HG03571 (cell line): ENCODE results near the gene OVCA2.

Experiments used
- ATAC-seq: cut with Tn5 transposase; IDR thresholded peaks from one replicate; pipeline ENCODE4 v1.9.1; 2021; ENCODE audit not compliant: unreplicated experiment

The OVCA2 gene

DNA sequence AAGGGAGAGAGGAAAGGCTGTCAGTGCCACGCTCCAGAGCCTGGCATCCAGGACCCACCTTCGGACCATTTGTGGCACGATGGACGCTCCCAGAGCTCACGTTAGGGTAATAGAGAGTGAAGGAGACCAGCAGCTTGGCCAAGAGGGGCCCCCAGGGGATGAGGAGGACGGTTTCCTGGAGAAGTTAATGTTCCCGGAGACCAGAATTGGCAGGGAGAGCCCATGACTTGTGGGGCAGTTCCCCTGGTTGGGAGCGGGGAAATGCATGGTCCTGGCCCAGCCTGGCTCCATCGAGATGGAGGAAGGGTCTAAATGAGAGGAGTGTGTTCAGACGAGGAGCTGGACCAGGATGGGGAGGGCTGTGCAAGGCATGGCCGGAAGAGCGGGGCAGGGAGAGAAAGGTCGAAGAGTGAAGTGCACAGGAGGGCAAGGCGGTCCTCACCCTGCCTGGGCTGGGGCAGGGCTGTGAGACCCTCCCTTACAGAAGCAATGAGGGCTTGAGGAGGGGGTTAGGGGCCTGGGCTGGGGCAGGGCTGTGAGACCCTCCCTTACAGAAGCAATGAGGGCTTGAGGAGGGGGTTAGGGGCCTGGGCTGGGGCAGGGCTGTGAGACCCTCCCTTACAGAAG is 10.2 kb downstream of the OVCA2 start:
- ATAC-seq: no peak

DNA sequence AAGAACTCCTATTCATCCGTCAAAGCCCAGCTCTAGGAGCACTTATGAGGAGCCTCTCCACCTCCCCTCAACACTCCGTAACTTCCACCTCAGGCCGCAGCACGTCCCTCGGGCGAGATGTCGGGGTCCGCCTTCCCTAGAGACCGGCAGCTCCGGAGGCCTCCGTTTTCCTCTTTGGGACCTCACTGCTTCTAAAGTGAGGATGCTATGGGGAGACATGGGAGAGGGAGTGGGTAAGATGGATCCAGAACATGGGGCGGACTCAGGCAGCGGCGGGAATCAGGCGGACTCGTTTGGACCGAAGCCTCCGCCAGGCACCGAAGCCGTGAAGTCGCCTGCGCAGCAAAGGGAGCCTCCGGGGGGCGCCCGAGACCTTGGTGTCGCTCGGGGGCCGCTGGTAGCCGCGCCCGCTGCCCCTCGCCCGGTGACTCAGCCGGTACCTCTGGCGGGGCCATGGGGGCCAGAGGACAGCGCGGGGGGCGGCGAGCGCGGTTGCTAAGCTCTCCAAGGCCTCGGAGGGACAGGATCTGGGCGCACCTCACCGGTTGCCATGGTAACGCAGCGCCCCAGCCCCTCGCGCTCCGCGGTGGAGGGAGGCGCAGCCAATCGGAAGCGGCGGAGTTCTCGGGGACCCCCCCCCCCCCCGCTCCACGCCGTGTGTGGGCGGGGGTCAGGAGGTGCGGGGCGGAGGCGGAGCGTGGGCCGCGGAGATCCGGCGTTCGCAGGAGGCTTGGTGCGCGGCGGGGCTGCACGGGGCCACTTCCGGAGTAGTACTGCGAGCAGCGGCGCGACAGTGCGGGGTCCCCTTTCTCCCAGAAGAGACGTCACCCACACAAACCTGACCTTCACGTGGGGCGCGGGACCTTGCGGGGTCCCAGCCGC is 11.8 kb downstream of the OVCA2 start:
- ATAC-seq: no peak

DNA sequence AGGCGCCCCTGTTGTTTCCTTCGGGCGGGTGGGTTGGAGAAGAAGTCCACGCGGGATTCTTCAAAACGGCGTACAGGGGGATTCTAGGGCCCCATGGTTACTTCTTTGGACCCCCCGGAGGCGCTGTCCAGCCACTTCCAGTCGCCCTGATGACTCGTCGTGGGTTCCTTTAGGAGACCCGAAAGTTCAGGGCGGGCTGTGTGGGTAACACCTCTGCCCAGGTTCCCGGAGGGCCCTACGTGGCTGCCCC is 12.4 kb downstream of the OVCA2 start:
- no peak for ATAC-seq

GRCh38 chr17:2054512-2055291 is 12.9 kb downstream of the OVCA2 start, which contains the start of gene HIC1:
TSS of gene HIC1 (plus strand) at chr17:2055103. CDS start at chr17:2056691, 1,588 bp downstream.
- peak; percentile 35 for ATAC-seq

DNA sequence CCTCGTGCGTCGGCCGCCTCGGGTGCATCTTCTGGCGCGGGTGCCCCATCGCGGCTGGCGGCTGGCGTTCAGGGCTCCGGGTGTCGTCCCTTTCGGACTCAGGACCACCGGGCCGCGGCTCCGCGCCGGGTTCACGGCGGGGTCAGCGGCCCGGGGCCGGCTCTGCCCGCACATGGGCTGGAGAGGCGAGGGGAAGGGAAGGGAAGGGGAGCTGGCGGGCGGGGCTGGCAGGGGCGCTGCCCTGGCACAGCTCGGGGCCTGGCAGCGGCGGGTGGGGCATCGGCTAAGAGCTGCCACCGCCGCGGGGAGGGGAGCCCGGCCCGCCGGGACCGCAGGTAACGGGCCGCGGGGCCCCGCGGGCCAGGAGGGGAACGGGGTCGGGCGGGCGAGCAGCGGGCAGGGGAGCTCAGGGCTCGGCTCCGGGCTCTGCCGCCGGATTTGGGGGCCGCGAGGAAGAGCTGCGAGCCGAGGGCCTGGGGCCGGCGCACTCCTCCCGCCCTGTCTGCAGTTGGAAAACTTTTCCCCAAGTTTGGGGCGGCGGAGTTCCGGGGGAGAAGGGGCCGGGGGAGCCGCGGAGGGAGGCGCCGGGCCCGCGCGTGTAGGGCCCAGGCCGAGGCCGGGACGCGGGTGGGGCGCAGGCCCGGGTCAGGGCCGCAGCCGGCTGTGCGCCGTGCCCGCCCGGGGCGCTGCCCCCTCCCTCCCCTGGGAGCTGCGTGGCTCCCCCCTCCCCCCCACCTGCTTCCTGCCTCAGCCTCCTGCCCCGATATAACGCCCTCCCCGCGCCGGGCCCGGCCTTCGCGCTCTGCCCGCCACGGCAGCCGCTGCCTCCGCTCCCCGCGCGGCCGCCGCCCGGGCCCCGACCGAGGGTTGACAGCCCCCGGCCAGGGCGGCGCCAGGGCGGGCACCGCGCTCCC is 13.7 kb downstream of the OVCA2 start:
- no peak for ATAC-seq

GRCh38 chr17:2056206-2057174 is 14.7 kb downstream of the OVCA2 start:
- no peak for ATAC-seq

- no peak for ATAC-seq
Measured at GRCh38 chr17:2057175-2057759, 15.4 kb downstream of the OVCA2 start.

DNA sequence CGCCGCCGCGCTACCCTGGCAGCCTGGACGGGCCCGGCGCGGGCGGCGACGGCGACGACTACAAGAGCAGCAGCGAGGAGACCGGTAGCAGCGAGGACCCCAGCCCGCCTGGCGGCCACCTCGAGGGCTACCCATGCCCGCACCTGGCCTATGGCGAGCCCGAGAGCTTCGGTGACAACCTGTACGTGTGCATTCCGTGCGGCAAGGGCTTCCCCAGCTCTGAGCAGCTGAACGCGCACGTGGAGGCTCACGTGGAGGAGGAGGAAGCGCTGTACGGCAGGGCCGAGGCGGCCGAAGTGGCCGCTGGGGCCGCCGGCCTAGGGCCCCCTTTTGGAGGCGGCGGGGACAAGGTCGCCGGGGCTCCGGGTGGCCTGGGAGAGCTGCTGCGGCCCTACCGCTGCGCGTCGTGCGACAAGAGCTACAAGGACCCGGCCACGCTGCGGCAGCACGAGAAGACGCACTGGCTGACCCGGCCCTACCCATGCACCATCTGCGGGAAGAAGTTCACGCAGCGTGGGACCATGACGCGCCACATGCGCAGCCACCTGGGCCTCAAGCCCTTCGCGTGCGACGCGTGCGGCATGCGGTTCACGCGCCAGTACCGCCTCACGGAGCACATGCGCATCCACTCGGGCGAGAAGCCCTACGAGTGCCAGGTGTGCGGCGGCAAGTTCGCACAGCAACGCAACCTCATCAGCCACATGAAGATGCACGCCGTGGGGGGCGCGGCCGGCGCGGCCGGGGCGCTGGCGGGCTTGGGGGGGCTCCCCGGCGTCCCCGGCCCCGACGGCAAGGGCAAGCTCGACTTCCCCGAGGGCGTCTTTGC is 16.2 kb downstream of the OVCA2 start:
- no peak for ATAC-seq

DNA sequence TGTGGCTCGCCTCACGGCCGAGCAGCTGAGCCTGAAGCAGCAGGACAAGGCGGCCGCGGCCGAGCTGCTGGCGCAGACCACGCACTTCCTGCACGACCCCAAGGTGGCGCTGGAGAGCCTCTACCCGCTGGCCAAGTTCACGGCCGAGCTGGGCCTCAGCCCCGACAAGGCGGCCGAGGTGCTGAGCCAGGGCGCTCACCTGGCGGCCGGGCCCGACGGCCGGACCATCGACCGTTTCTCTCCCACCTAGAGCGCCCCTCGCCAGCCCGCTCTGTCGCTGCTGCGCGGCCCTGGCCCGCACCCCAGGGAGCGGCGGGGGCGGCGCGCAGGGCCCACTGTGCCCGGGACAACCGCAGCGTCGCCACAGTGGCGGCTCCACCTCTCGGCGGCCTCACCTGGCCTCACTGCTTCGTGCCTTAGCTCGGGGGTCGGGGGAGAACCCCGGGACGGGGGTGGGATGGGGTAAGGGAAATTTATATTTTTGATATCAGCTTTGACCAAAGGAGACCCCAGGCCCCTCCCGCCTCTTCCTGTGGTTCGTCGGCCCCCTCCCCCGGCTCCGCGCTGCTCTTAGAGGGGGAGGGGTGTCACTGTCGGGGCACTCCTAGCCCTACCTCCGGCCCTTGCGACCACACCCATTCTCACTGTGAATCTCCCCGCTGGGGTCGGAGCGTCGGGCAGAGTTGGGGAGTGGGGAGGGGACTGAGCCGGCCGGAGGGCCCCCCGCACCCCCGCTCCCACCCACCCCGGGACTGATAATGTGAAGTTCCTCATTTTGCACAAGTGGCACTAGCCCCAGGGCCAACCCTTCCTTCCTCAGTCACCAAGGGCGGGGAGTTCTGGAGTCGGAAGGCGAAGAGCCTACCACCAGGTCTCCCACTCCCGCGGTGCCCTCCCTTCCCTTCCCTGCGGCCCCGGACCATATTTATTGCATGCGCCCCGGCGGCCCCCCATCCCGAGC is 17.0 kb downstream of the OVCA2 start:
- no peak for ATAC-seq

DNA sequence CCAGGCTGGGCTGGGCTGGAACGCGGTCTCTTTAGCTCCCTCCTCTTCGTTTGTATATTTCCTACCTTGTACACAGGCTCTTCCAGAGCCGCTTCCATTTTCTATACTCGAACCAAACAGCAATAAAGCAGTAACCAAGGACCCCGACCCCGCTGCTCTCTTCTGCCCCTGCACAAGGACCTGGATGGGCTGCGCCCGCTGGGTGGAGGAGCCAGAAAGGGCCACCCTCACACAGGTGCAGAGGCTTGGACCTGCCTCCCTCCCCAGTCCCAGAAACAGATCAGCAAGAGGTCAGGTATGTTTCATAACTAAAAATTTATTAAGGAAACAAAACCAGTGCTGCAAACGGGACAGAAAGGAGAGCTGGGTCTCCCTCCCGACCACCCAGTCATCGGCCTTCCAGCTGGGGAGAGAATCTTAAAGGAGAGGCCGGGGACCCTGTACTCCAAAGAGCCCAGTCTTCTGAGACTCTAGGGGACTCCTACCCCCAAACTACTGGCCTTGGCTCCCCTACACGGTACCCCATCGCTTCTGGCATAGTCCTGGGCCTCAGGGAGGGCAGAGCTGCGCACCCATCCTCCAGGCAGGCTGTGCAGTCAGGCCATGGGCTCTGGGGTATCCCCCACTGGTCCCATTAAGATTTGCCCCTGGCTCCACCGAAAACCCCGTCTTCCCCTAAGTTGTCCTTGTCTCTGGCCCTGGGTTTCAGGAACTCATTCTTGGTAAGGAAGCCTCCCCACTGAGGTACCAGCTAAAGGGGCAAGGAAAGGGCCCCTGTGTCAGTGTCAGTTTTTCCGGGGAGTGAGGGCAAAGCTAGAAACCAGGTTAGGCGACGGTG is 17.9 kb downstream of the OVCA2 start:
- ATAC-seq: no peak

GRCh38 chr17:2060385-2060658 is 18.5 kb downstream of the OVCA2 start:
- no peak for ATAC-seq

DNA sequence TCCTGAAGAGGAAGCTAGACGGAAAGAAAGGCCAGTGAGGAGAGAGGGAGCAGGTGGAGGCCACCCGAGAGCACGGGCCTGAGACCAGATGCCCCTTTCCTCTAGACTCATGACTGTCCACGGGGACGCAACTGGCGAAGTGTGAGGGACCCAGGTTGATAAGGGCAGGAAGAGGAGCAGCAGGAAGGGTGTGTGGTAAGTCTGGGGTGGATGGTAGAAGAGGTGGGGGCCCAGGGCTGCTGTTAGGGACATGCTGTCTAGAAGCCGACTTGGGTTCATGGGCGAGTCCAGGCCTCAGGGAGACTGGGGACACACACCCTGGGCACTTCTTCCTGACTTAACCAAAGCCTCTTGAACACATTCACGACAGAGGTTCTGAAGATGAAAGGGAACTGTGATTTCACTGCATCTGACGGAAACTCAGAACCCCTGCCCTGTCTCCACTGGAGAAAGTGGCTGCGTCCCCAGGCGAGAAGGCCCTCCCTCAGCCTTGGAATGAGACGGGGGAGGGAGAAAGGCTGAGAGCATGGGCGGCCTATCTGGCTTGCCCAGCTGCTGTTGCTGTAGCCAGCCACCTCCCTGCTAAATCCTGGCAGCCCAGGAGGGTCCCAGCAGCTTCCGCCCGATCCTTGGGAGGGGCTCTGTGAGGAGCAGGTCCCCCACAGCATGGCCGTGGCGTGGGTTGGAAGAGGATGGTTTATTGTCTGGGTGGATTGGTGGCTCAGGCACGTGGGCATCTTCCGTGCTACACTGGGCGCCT is 19.0 kb downstream of the OVCA2 start:
- no peak for ATAC-seq

- no peak for ATAC-seq
Measured at GRCh38 chr17:2061441-2061958, 19.7 kb downstream of the OVCA2 start.

DNA sequence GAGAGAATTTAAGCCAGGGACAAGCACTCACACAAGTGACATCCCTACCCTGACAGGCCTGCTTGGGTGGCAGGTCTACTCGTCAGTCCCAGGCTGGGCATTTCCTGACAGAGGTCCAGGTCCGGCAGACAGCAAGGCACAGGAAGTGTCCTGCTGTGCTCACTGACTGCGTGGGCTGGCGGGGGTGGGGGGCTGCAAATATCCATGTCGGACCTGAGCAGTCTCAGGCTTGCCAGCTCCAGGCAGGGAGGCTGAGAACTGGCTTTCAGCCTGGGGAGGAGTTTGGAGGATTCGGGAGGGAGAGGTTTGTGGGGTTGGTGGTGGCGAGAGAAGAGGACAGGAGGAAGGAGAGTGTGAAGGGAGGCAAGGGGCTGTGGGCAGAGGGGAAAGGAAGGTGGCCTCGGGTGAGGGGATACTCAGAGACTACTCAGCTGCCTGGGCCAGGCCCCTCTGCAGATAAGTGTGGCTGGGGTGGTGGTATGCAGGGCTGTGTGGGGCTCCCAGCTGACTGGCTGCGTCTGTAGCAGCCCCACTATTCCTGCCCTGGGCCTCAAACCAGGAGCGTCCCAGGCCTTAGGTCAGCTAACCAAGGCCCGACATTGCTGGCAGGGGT is 20.9 kb downstream of the OVCA2 start:
- ATAC-seq: no peak
